Measurements from ENCODE around the gene COL4A4.
"Not testable (repeated sequence)": the region's sequence is repeated elsewhere in the genome, so short reads cannot be mapped to it uniquely, and the experiment has no call there.

COL4A4 gene

DNA sequence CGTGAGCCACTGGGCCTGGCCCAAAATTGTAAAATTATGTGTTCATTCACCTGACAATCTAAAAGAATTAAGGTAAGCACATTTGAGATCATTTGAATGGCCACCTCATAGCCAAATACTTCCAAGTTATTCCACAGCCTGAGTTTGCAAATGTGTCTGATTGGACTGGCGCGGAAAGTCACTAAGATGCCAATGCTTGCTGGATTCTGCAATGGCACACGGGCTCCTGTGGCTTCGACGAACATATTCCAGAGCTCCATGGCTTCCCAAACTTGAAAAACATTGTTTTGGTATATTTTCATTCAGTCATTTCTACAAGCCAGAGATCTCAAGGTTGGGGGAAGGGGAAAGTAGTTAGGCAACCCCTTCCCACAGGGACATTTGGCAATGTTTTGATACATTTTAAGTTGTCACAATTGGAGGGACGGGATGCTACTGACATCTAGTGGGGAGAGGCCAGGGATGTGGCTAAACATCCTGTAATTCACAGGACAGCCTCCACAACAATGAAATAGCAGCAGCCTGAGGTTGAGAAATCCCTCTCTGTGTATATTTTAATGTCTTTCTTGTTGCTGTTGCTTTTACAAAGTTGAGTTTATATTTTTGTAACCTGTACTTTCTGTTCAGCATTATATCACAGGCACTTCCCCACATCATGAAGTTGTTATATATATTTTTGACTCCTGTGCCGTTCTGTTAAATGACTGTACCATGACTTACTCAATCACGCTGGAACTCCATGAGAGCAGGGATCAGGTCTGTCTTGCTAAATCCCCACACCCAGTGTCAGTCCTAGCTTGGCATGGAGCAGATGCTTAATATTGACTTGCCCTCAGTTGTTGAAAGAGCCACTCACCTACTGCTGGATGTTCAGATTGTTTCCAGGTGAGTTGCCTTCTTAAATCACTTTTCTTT, 56.9 kb downstream of the COL4A4 start:
- ATAC-seq (peak; percentile 43), DNase-seq (peak; percentile 39)
- no peaks in the 10 kb centered on the region for H3K27me3 Mint-ChIP-seq
- no peak overlapping the region for H3K4me3 Mint-ChIP-seq
- no peaks in the 10 kb centered on the region for H3K36me3 Mint-ChIP-seq (ENCODE audit: low read depth)
- no peak overlapping the region for H3K27ac Mint-ChIP-seq
- H3K9me3 Mint-ChIP-seq = no peaks in the 10 kb centered on the region
- H3K4me1 Mint-ChIP-seq = no peaks in the 10 kb centered on the region

DNA sequence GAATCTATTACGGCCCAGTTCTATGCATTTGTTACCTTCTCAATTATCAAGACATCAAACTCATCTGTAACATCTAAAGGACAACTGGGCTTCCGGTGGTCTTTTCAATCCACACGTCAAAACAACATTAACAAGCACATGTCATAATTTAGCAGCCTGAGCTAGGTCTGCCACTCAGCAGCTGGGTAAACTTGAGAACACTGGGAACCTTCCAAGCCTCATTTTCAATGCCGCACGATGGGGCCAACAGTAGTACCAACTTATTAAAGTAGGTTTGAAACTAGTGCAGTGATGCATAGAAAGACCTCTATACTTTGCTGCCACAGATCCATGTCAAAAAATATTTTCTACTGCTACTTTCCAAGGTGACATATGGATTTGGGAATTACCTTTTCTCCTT, 60.4 kb downstream of the COL4A4 start:
- no peak for DNase-seq
- H3K4me1 Mint-ChIP-seq = no peaks in the 10 kb centered on the region
- no peak overlapping the region for H3K4me3 Mint-ChIP-seq
- no peak overlapping the region for H3K27ac Mint-ChIP-seq
- H3K9me3 Mint-ChIP-seq = no peaks in the 10 kb centered on the region
- H3K36me3 Mint-ChIP-seq (ENCODE audit: low read depth) = no peaks in the 10 kb centered on the region
- H3K27me3 Mint-ChIP-seq = peaks cover 1% of the 10 kb centered on the region
- ATAC-seq = no peak

DNA sequence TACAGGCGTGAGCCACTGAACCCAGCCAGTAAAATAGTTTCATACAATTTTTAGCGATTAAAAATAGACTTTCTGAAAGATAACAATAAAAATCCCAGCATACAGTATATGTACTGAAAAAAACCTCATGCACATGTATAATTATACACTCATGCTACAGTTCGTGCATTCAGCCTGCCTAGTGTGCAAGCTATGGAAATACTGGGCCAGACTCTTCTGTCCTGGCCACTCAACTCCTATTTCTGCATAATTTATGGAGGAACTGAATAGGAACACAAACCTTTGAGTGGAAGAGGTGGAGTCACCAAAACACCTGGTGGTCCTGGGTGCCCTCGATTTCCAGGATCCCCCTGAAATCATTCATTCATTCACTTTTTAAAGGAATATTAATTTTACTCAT, 64.7 kb downstream of the COL4A4 start:
- no peak for DNase-seq
- H3K9me3 Mint-ChIP-seq = no peaks in the 10 kb centered on the region
- no peak for ATAC-seq
- no peaks in the 10 kb centered on the region for H3K36me3 Mint-ChIP-seq (ENCODE audit: low read depth)
- no peaks in the 10 kb centered on the region for H3K4me1 Mint-ChIP-seq
- no peak overlapping the region for H3K4me3 Mint-ChIP-seq
- H3K27me3 Mint-ChIP-seq = peaks cover 1% of the 10 kb centered on the region
- no peak overlapping the region for H3K27ac Mint-ChIP-seq

DNA sequence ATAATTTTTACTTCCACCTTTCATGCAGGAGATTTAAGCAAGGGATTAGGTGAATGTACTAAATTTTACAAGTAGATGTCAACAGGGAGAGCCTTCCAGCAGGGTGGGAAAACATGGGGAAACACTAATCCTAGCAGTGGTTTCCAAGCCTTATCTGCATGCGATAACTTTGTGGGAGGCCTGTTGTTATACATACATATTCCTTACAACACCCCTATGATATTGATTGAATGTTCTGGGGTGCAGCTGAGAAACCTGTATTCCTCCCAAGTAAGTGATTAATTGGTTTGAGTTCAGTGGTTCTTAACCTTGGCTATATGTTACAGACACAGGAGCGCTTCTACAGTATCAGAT, 65.9 kb downstream of the COL4A4 start:
- DNase-seq (no peak), ATAC-seq (no peak)
- H3K4me1 Mint-ChIP-seq = no peaks in the 10 kb centered on the region
- no peaks in the 10 kb centered on the region for H3K36me3 Mint-ChIP-seq (ENCODE audit: low read depth)
- H3K9me3 Mint-ChIP-seq = no peaks in the 10 kb centered on the region
- no peak overlapping the region for H3K4me3 Mint-ChIP-seq
- H3K27ac Mint-ChIP-seq = no peak overlapping the region
- peaks cover 1% of the 10 kb centered on the region for H3K27me3 Mint-ChIP-seq

DNA sequence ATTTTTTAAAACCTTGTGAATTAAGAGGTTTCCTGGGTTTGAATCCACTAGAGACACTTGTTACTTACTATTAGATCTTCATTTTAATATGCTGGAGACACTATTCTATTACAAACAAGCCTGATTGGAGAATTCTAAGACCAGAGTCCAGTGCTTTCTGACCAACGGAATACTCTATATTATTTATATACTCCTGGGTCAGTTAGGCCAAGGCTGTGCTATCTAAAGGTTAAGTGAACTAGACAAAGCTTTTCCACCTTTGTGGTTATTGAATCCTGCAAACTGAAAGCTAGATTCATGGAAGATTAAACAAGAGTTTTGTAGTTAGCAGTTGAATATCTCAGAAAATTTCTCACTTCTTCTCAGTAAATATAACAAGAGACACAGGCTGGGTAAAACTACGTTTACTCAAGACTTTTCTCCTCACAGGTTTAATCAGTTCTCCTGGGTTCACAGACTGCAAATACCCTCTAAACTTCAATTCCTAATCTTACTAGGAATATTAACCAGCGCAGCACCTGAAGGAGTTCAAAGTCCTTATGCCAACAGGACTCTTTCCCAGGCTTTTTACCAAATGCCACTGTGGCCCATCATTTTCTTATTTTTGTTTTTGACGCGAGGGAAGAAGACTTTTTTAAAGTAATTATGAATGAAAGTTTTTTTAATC, 66.4 kb downstream of the COL4A4 start:
- H3K4me3 Mint-ChIP-seq = no peak overlapping the region

DNA sequence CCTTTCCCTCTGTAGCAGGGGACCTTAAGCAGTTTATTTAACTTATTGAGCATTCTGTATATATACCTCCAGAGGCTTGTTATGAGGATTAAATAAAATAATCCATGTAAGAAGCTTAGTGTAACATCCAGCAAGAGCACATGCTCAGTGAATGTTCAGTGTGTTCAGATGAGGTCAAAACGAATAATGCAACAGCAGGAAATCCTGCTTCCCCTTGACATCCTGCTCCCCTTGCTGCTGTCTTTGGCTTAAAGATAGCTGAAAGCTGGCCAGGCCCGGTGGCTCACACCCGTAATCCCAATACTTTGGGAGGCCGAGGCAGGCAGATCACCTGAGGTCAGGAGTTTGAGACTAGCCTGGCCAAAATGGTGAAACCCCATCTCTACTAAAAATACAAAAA, 68.7 kb downstream of the COL4A4 start:
- no peak overlapping the region for H3K27ac Mint-ChIP-seq
- H3K4me1 Mint-ChIP-seq = no peaks in the 10 kb centered on the region
- DNase-seq (no peak), ATAC-seq (no peak)
- H3K9me3 Mint-ChIP-seq = no peaks in the 10 kb centered on the region
- no peak overlapping the region for H3K4me3 Mint-ChIP-seq
- H3K27me3 Mint-ChIP-seq = no peaks in the 10 kb centered on the region
- H3K36me3 Mint-ChIP-seq (ENCODE audit: low read depth) = no peaks in the 10 kb centered on the region

More for the DNA sequence above, 66.4 kb downstream of the COL4A4 start:
- no peak for DNase-seq
- H3K36me3 Mint-ChIP-seq (ENCODE audit: low read depth) = no peaks in the 10 kb centered on the region
- H3K27ac Mint-ChIP-seq = no peak overlapping the region
- no peaks in the 10 kb centered on the region for H3K4me1 Mint-ChIP-seq
- no peak for ATAC-seq
- no peaks in the 10 kb centered on the region for H3K9me3 Mint-ChIP-seq
- H3K27me3 Mint-ChIP-seq = peaks cover 1% of the 10 kb centered on the region

DNA sequence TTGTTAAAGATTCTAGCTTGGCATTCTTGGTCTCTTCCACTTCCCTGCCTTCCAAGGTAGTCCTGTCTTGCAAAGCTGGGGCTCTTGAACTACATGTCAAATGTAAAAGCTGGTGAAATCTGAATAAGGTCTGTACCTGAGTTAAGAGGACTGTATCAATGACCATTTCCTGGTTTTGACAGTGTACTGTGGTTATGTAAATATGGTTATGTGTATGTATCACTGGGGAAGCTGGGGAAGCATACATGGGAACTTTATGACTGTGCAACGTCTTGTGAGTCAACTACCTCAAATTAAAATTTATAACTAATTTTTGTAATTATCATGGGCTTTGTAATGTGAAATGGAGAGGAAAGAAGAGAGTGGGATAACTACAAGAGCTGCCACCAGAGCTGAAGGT, 81.7 kb downstream of the COL4A4 start:
- H3K27me3 Mint-ChIP-seq = peaks cover 6% of the 10 kb centered on the region
- H3K9me3 Mint-ChIP-seq = no peaks in the 10 kb centered on the region
- H3K27ac Mint-ChIP-seq = no peak overlapping the region
- ATAC-seq = no peak
- DNase-seq = no peak
- H3K4me3 Mint-ChIP-seq = no peak overlapping the region
- H3K4me1 Mint-ChIP-seq = no peaks in the 10 kb centered on the region
- no peaks in the 10 kb centered on the region for H3K36me3 Mint-ChIP-seq (ENCODE audit: low read depth)

DNA sequence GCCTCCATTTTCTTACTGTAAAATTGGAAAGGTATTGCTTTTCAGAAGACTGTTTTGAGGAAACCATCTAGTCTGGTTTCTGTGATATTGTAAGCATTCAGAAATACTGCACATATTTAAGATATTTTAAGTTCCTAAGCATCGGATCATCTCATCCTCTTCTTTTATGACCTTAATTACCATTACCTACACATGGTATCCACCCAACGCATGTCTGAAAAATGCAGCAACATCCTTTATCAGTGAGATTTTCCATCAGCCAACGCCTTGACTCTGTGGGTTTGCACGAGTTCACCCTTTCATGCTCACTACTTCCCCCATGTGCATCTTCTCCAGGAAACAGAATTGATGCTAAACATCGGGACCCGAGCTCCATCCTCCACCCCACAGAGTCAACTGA, 84.3 kb downstream of the COL4A4 start:
- Mint-ChIP-seq H3K27ac (no peak overlapping the region), H3K9me3 (no peaks in the 10 kb centered on the region), H3K4me3 (no peak overlapping the region), H3K4me1 (no peaks in the 10 kb centered on the region), H3K36me3 (ENCODE audit: low read depth) (no peaks in the 10 kb centered on the region), H3K27me3 (peaks cover 4% of the 10 kb centered on the region)
- no peak for ATAC-seq
- no peak for DNase-seq

DNA sequence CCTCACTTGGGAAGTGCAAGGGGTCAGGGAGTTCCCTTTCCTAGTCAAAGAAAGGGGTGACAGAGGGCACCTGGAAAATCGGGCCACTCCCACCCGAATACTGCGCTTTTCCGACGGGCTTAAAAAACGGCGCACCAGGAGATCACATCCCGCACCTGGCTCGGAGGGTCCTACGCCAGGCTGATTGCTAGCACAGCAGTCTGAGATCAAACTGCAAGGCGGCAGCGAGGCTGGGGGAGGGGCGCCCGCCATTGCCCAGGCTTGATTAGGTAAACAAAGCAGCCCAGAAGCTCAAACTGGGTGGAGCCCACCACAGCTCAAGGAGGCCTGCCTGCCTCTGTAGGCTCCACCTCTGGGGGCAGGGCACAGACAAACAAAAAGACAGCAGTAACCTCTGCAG, 98.9 kb downstream of the COL4A4 start:
- H3K9me3 Mint-ChIP-seq; H3K27me3 Mint-ChIP-seq; DNase-seq; H3K36me3 Mint-ChIP-seq (ENCODE audit: low read depth); ATAC-seq; H3K27ac Mint-ChIP-seq; H3K4me3 Mint-ChIP-seq; H3K4me1 Mint-ChIP-seq: not testable (repeated sequence)

DNA sequence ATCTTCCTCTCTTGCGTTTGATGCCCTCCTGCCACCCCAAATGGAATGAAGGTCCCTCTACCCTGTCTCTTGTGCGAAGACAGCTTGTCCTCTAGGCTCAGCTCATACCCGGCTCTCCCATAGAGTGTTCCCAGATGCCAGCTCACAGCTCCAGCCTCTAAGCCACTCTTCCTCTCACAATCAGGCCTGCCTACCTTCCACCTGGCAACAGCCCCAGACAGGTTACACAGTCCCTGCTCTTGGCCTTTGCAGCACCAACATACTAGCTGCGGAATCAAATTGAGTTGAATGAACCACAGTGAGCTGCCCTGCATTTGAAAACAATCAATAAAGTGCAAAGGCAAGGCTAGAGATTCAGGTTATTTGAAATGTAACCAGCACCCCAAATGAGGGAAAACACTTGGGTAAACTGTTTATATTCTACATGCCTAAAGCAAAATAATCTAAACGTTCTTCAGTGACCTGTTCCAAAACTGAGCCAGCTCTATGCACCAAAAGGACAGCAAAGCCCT, 105.1 kb downstream of the COL4A4 start:
- H3K9me3 Mint-ChIP-seq = no peaks in the 10 kb centered on the region
- no peak for DNase-seq
- no peak for ATAC-seq
- no peak overlapping the region for H3K4me3 Mint-ChIP-seq
- H3K4me1 Mint-ChIP-seq = no peaks in the 10 kb centered on the region
- no peak overlapping the region for H3K27ac Mint-ChIP-seq
- H3K27me3 Mint-ChIP-seq = peaks cover 2% of the 10 kb centered on the region
- no peaks in the 10 kb centered on the region for H3K36me3 Mint-ChIP-seq (ENCODE audit: low read depth)

DNA sequence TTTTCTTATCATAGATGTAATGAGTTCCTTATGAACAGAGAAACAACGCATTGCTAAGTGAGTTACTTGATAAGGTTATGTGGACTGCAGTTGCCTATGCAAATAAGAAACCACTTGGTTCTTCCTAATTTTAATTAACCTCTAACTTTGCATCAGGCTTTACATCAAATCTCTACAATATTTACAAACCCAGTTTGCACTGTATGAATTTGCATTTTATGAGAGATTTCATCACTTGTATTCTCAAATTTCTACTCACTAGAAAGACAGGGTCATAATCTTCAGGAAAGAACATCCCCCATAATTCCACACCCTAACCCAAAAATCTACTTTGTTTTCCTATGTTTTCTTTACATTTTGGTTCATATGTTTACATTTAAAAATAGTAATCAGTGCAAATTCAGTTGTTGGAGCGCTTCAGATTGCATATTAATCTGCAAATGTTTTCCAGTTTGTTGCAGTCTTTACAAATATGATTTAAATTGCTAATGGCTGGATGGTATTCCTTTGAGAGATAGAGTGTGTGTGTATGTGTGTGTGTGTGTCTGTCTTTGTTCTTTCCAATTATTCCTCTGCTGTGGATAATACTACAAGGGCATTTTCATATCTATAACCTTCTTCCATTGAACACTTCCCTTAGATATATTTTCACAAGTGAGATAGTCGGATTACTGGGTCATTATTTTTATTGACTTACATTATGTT, 106.1 kb downstream of the COL4A4 start:
- H3K4me3 Mint-ChIP-seq = no peak overlapping the region
- H3K27me3 Mint-ChIP-seq = peaks cover 2% of the 10 kb centered on the region
- no peaks in the 10 kb centered on the region for H3K9me3 Mint-ChIP-seq
- ATAC-seq (no peak), DNase-seq (no peak)
- H3K36me3 Mint-ChIP-seq (ENCODE audit: low read depth) = no peaks in the 10 kb centered on the region
- H3K4me1 Mint-ChIP-seq = no peaks in the 10 kb centered on the region
- H3K27ac Mint-ChIP-seq = no peak overlapping the region

DNA sequence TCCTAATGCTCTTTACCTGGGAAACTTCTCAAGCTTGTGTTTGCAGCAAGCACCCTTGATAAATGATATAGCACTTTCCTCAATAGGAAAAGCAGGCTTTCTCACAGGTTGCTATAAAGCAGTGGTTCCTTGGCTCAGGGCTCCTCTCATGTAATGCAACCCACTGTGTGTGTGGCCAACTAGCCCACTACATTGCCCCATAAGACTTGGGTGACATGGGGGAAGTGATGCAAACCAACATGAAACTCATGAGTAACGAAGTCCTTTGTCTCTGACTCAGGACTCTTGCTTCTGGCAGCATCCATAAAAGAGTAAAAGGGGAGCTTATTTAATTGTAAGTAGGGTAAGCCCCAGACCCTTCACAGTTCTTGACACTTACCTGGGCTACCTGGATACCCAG, 106.9 kb downstream of the COL4A4 start:
- Mint-ChIP-seq H3K9me3 (no peaks in the 10 kb centered on the region), H3K4me1 (no peaks in the 10 kb centered on the region), H3K4me3 (no peak overlapping the region), H3K36me3 (ENCODE audit: low read depth) (no peaks in the 10 kb centered on the region), H3K27ac (no peak overlapping the region), H3K27me3 (peaks cover 4% of the 10 kb centered on the region)
- DNase-seq (no peak), ATAC-seq (no peak)

DNA sequence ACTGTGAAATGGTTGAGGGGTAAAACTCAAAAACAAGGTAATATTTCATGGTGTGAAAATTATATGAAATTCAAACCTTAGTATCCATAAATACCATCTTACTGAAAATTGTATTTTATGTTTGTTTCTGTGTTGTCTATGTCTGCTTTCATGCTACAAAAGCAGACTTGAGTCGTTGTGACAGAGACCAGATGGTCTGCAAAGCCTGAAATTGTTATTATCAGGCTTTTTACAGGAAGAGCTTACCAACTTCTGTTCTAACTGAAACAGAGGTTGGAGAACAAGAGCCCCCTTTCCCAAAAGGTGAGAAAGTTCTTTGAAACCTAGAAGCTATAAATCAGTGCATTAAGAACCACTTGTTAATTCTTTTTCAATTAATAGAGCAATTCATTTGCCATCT, 110.0 kb downstream of the COL4A4 start:
- Mint-ChIP-seq H3K36me3 (ENCODE audit: low read depth) (no peaks in the 10 kb centered on the region), H3K4me3 (no peak overlapping the region), H3K4me1 (no peaks in the 10 kb centered on the region), H3K27me3 (peaks cover 2% of the 10 kb centered on the region), H3K27ac (no peak overlapping the region), H3K9me3 (no peaks in the 10 kb centered on the region)
- ATAC-seq (no peak), DNase-seq (no peak)

DNA sequence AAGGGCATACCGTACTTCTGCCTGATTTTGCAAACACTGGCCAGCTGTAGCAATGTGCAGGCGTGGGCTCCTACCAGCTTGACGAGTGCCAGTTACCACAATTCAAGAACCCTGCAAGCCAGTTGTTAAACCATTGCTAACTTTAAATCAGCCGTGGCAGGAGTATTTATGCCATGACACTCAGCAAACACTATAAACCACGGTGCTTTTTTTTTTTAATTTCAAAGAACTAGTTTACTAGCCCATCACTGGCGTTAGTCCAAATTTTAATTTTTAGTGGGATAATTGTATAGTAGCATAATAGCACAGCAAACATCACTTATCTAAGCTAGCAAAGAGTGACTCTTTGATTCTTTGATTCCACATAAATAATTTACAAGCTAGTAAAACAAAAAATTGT, 111.1 kb downstream of the COL4A4 start:
- no peaks in the 10 kb centered on the region for H3K36me3 Mint-ChIP-seq (ENCODE audit: low read depth)
- H3K27me3 Mint-ChIP-seq = peaks cover 2% of the 10 kb centered on the region
- no peaks in the 10 kb centered on the region for H3K4me1 Mint-ChIP-seq
- no peak overlapping the region for H3K4me3 Mint-ChIP-seq
- H3K27ac Mint-ChIP-seq = no peak overlapping the region
- no peak for ATAC-seq
- DNase-seq = no peak
- no peaks in the 10 kb centered on the region for H3K9me3 Mint-ChIP-seq

DNA sequence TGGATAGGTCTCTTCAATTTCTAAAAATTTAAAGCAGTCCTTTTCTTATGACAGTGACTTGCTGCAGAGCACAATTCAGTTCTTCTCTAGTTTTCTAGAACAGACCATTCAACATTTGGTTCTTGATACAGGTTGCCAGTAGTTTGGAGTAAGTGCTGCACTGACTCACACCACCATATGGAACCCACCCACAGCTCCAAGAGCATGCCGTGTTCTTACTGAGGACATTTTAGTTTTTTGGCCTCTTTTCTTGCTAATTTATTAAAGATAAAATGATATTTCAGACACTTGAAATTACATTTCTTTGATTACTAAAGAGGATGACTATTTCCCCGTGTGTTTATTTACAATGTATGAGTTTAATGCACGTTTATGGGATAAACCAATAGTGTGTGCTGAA, 120.0 kb downstream of the COL4A4 start:
- H3K27me3 Mint-ChIP-seq = peaks cover 2% of the 10 kb centered on the region
- no peaks in the 10 kb centered on the region for H3K9me3 Mint-ChIP-seq
- ATAC-seq (no peak), DNase-seq (no peak)
- H3K27ac Mint-ChIP-seq = no peak overlapping the region
- no peaks in the 10 kb centered on the region for H3K36me3 Mint-ChIP-seq (ENCODE audit: low read depth)
- H3K4me1 Mint-ChIP-seq = no peaks in the 10 kb centered on the region
- H3K4me3 Mint-ChIP-seq = no peak overlapping the region
